Mammary epithelial cell (primary cell): ENCODE results near the gene FOXK2.

Experiments used
- EZH2 ChIP-seq: IDR thresholded peaks from 2 replicates; pipeline ENCODE4 v1.6.1; 2012; ENCODE audit warnings: low read length, inconsistent platforms, borderline replicate concordance
- TF ChIP-seq, protein P1 (sequence below), 2 donors: IDR thresholded peaks in 1 of 2; conservative IDR thresholded peaks in 1 of 2; 2 replicates each; pipeline ENCODE4 v1.5.1; 2011 to 2012; ENCODE audit warnings: inconsistent platforms in 2 of 2, low read length in 2 of 2, mild to moderate bottlenecking in 2 of 2, control low read depth in 1 of 2, low read depth in 1 of 2; ENCODE audit not compliant: insufficient read depth in 1 of 2; ENCODE audit errors: extremely low read depth in 1 of 2

DNA sequence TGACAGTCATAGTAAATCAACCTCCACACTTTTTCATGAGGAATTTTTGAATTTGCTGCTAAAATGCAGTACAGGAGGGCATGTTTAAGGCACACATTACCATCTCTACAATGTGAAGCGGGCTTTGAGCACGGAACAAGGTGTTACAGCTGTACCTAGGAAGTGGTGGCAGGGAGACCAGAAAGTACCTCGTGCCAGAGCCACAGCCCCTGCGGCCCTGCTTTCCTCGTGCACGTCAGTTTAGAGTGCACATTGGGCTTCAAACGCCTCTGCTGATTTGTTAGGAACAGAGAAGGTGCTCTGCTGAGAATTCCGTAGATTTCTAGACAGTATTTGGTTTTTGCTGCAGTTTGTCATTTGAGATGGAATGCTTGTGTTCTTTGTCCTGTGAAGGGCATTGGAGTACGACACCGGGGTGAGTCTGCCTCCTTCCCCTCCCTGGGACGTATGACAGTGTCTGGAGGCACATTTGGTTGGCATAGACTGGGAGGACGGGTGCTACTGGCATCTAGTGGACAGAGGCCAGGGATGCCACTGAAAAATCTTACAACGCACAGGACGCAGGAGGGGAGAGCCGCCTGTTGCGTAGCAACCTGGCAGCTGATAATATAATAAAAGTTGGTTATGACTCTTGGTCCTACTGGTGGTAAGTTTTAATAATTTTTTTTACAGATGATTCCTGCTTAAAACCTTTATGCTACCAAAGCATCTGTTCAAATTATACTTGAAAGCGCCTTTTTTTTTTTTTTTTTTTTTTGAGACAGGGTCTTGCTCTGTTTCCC lies 9.1 kb downstream of the FOXK2 start:
- TF ChIP-seq, protein P1, sequence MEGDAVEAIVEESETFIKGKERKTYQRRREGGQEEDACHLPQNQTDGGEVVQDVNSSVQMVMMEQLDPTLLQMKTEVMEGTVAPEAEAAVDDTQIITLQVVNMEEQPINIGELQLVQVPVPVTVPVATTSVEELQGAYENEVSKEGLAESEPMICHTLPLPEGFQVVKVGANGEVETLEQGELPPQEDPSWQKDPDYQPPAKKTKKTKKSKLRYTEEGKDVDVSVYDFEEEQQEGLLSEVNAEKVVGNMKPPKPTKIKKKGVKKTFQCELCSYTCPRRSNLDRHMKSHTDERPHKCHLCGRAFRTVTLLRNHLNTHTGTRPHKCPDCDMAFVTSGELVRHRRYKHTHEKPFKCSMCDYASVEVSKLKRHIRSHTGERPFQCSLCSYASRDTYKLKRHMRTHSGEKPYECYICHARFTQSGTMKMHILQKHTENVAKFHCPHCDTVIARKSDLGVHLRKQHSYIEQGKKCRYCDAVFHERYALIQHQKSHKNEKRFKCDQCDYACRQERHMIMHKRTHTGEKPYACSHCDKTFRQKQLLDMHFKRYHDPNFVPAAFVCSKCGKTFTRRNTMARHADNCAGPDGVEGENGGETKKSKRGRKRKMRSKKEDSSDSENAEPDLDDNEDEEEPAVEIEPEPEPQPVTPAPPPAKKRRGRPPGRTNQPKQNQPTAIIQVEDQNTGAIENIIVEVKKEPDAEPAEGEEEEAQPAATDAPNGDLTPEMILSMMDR (conservative IDR thresholded peaks at IDR 0.05 in 1 of 2, IDR thresholded peaks at IDR 0.05 in 1 of 2; ENCODE audit: extremely low read depth in 1 of 2, insufficient read depth in 1 of 2, low read depth in 1 of 2, low read length in 2 of 2), result peak; percentile 90 to 93
- TF ChIP-seq EZH2, result no peak
